ENCODE measurements around the gene CLIP1. TPM values are rescaled to one million over a fixed set of nuclear protein-coding genes. Genes with fewer than 3 reads are reported as not detected.
"Not testable (repeated sequence)": the region's sequence is repeated elsewhere in the genome, so short reads cannot be mapped to it uniquely, and the experiment has no call there.

Gene CLIP1
- total and polyA plus RNA-seq, 12 donors, result 36.3 to 135 (median 97.9) TPM

DNA sequence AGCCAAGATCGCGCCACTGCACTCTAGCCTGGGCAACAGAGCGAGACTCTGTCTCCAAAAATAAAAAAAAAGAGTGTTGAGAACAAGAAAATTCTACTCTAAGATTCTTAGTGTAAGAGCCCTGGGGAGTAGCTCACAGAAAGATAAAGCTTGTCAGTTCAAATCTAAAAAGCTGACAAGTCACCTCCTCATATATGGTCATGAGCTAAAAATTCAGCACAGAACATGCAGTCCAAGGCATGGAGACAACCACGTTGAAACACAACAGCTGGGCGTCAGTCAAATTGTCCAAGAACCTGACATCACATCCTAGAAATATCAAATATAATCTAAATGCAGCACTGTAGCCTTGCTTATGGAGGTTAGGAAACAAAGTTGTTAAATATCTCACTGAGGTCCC is 47.8 kb downstream of the CLIP1 start:
- H3K27me3 ChIP-seq, result no peaks in the 10 kb centered on the region
- WGBS, 2 donors, result 54 to 65% methylated on average over 5 of the region's 5 CpGs
- peak overlapping the region in 9 of 10 donors; percentile 5 to 68 (median 46) for H3K27ac ChIP-seq
- peak; percentile 12 to 92 (median 68) for ATAC-seq
- peaks cover 0 to 22% (median 10%) of the 10 kb centered on the region in 9 donors for H3K4me1 ChIP-seq
- TF ChIP-seq, protein P1, sequence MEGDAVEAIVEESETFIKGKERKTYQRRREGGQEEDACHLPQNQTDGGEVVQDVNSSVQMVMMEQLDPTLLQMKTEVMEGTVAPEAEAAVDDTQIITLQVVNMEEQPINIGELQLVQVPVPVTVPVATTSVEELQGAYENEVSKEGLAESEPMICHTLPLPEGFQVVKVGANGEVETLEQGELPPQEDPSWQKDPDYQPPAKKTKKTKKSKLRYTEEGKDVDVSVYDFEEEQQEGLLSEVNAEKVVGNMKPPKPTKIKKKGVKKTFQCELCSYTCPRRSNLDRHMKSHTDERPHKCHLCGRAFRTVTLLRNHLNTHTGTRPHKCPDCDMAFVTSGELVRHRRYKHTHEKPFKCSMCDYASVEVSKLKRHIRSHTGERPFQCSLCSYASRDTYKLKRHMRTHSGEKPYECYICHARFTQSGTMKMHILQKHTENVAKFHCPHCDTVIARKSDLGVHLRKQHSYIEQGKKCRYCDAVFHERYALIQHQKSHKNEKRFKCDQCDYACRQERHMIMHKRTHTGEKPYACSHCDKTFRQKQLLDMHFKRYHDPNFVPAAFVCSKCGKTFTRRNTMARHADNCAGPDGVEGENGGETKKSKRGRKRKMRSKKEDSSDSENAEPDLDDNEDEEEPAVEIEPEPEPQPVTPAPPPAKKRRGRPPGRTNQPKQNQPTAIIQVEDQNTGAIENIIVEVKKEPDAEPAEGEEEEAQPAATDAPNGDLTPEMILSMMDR (IDR thresholded peaks at IDR 0.05), result no peak
- peaks cover 0 to 95% (median 36%) of the 10 kb centered on the region in 9 donors for H3K36me3 ChIP-seq
- H3K9me3 ChIP-seq, result no peaks in the 10 kb centered on the region
- H3K4me3 ChIP-seq, result no peak overlapping the region
- no peak for DNase-seq
- intact Hi-C loops (cut with DNase I), result no loop called here

DNA sequence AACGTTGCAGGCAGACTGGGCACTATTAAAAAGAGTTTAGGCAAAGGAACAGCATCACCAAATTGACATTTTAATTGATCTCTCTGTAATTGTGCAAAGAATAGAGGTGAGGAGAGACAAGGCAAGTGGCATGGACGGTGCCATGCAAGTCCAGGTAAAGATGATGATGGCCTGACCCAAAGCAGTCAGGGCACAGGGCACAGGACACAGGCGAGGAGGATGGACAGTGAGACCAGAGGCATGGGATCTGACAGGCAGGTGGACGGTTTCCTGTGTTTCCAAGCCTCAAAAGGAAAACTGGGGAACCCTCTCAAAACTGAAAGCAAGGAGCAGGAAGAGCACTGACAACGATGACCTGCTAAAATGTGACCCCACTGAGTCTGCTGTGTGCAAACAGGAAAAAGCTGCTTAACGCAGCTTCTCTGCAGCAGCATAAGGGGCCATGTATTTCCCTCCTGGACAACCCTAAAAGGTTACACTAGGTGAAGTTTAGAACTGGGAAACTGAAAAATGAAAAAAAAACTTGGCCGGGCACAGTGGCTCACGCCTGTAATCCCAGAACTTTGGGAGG is 50.9 kb downstream of the CLIP1 start:
- Histone ChIP-seq H3K27me3 (no peaks in the 10 kb centered on the region), H3K4me1 (peaks cover 0 to 48% (median 35%) of the 10 kb centered on the region in 9 donors), H3K27ac (peak overlapping the region in 1 of 10 donors; percentile 0), H3K36me3 (peaks cover 0 to 73% (median 5%) of the 10 kb centered on the region in 9 donors), H3K4me3 (no peak overlapping the region), H3K9me3 (no peaks in the 10 kb centered on the region)
- TF ChIP-seq, protein P1 (IDR thresholded peaks at IDR 0.05), result no peak
- no peak for ATAC-seq
- intact Hi-C loops (cut with DNase I), result no loop called here
- no peak for DNase-seq
- WGBS, 2 donors, result 54 to 56% methylated on average over 8 of the region's 8 CpGs

GRCh38 chr12:122368361-122369073 is 54.0 kb downstream of the CLIP1 start:
- ATAC-seq (peak in 5 of 8 donors; percentile 37 to 61 (median 44)), DNase-seq (no peak)
- 63 to 67% methylated on average over 10 of the region's 10 CpGs for WGBS, 2 donors
- Histone ChIP-seq H3K4me1 (peaks cover 0 to 54% (median 39%) of the 10 kb centered on the region in 9 donors), H3K27me3 (no peaks in the 10 kb centered on the region), H3K27ac (peak overlapping the region in 7 of 10 donors; percentile 4 to 82 (median 50)), H3K36me3 (peaks cover 0 to 49% (median 0%) of the 10 kb centered on the region in 9 donors), H3K9me3 (no peaks in the 10 kb centered on the region), H3K4me3 (no peak overlapping the region)
- intact Hi-C loops (cut with DNase I), result no loop called here
- TF ChIP-seq, protein P1 (IDR thresholded peaks at IDR 0.05), result no peak

- intact Hi-C loops (cut with DNase I); H3K9me3 ChIP-seq; ATAC-seq; H3K27me3 ChIP-seq; H3K4me3 ChIP-seq; DNase-seq: not testable (repeated sequence)
- Histone ChIP-seq H3K4me1 (peaks cover 0 to 54% (median 39%) of the 10 kb centered on the region in 9 donors), H3K36me3 (peaks cover 0 to 49% (median 0%) of the 10 kb centered on the region in 9 donors), H3K27ac (peak overlapping the region in 5 of 10 donors; percentile 44 to 82 (median 50))
Observed at GRCh38 chr12:122367632-122368031, 54.8 kb downstream of the CLIP1 start.

Data from heart right ventricle (tissue), 16 donors.